ENCODE results near the gene MAP3K2. TPM values are rescaled to one million over a fixed set of nuclear protein-coding genes. Genes with fewer than 3 reads are reported as not detected.

The MAP3K2 gene
- total and polyA plus RNA-seq, 2 of the 8 experiments (the other 6 are each of a cell fraction or from before 2014, with no cell fraction given): 2.0 to 23.2 TPM

GRCh38 chr2:127413200-127413599 is 25.4 kb upstream of the MAP3K2 start:
- H3K23ac ChIP-seq (ENCODE audit: insufficient read length): no peak overlapping the region
- no peak overlapping the region for H4K91ac ChIP-seq (replicated peaks; ENCODE audit: insufficient read length, low read length)
- H4K20me1 ChIP-seq (replicated peaks in 1 of 2; ENCODE audit: control insufficient read depth in 1 of 2, insufficient read depth in 2 of 2, low read length in 2 of 2): no peaks in the 10 kb centered on the region
- CTCF ChIA-PET (ENCODE audit: partially characterized antibody): interaction anchor here (3.7 to 7.4 kb wide), 4 partner anchors 14 to 67 kb away, joined by 34 to 74 read pairs (median 60); no protein-coding TSS in a partner anchor
- H3K18ac ChIP-seq (ENCODE audit: extremely low read depth, low read length): no peak overlapping the region
- H3K27me3 ChIP-seq (replicated peaks in 1 of 4; ENCODE audit: control insufficient read depth in 3 of 4, extremely low read depth in 1 of 4, insufficient read depth in 3 of 4, low read length in 3 of 4): peaks cover 1 to 33% (median 20%) of the 10 kb centered on the region in 4 experiments
- H2AFZ ChIP-seq (ENCODE audit: low read length): no peak overlapping the region
- no peak for DNase-seq (ENCODE audit: low read depth in 1 of 2, low spot score in 2 of 2)
- H4K8ac ChIP-seq (ENCODE audit: extremely low read depth, insufficient read depth, low read length): no peak overlapping the region
- peaks cover 0 to 4% of the 10 kb centered on the region in 2 experiments; a peak in 1 of 4 replicates for H3K9me3 ChIP-seq (ENCODE audit: insufficient read depth in 2 of 2, low read depth in 1 of 2, low read length in 1 of 2)
- H3K9ac ChIP-seq (replicated peaks in 1 of 4; ENCODE audit: extremely low read depth in 1 of 4, low read depth in 3 of 4, low read length in 3 of 4): no peak overlapping the region
- H3K14ac ChIP-seq (ENCODE audit: insufficient read length): no peak overlapping the region
- no peak overlapping the region for H2AK5ac ChIP-seq (ENCODE audit: low read depth, low read length)
- 92% methylated on average over 3 of the region's 3 CpGs; no CpG with 5 or more reads in 1 of the 2 experiments for WGBS, 2 experiments (ENCODE audit: extremely low coverage in 1 of 2, insufficient coverage in 1 of 2, insufficient read length in 1 of 2, insufficient replicate concordance in 2 of 2, low coverage in 1 of 2, low lambda C conversion rate in 2 of 2, missing lambda C conversion rate in 1 of 2)
- H4K5ac ChIP-seq (ENCODE audit: insufficient read length, low read depth, low read length): no peak overlapping the region
- H3K4me2 ChIP-seq (ENCODE audit: insufficient read depth in 1 of 2, low read depth in 2 of 2, low read length in 2 of 2): no peak overlapping the region
- peaks cover 5% of the 10 kb centered on the region; the same call in 1 of the 2 replicates for H3K23me2 ChIP-seq (ENCODE audit: low read depth, low read length)
- POLR2A ChIA-PET (ENCODE audit: partially characterized antibody): no interaction called here
- peaks cover 0 to 6% (median 0%) of the 10 kb centered on the region in 4 experiments; a peak in 2 of 7 replicates for H3K4me1 ChIP-seq (replicated peaks in 1 of 4; ENCODE audit: control insufficient read depth in 3 of 4, insufficient read depth in 4 of 4, low read length in 3 of 4)
- H2BK15ac ChIP-seq (ENCODE audit: low read length): no peak overlapping the region
- no peak overlapping the region for H3K4me3 ChIP-seq (ENCODE audit: extremely low read depth in 1 of 4, insufficient read depth in 2 of 4, low read depth in 3 of 4, low read length in 4 of 4)
- H3K27ac ChIP-seq (ENCODE audit: low read depth, low read length): no peak overlapping the region
- H2BK5ac ChIP-seq (ENCODE audit: low read depth, low read length): no peak overlapping the region
- H3K36me3 ChIP-seq (ENCODE audit: control insufficient read depth in 2 of 4, insufficient read depth in 4 of 4, low read length in 3 of 4): no peaks in the 10 kb centered on the region
- no peak overlapping the region for H2BK20ac ChIP-seq (ENCODE audit: low read length)
- H3K79me1 ChIP-seq (ENCODE audit: low read depth, low read length): no peaks in the 10 kb centered on the region
- H3K4ac ChIP-seq (replicated peaks; ENCODE audit: insufficient read length, low read depth, low read length): no peak overlapping the region
- no peaks in the 10 kb centered on the region for H3K79me2 ChIP-seq (ENCODE audit: control insufficient read depth in 1 of 2, insufficient read depth in 2 of 2, low read length in 2 of 2)
- no peak overlapping the region for H2BK12ac ChIP-seq (ENCODE audit: low read depth, low read length)
- no peak for FAIRE-seq
- no peak overlapping the region for H3K56ac ChIP-seq (replicated peaks; ENCODE audit: insufficient read length, low read depth, low read length)
- no peak overlapping the region for H2BK120ac ChIP-seq (replicated peaks; ENCODE audit: low read depth, low read length)
- TF ChIP-seq KDM5A (IDR thresholded peaks at IDR 0.05; ENCODE audit: low read length): no peak
- TF ChIP-seq BRCA1 (IDR thresholded peaks at IDR 0.05; ENCODE audit: low read depth, low read length): no peak
- TF ChIP-seq CHD2 (IDR thresholded peaks at IDR 0.05; ENCODE audit: low read length): no peak
- TF ChIP-seq RNF2 (IDR thresholded peaks at IDR 0.05; ENCODE audit: borderline replicate concordance, low read depth, low read length, missing control alignments, poor library complexity, severe bottlenecking): no peak
- TF ChIP-seq NANOG (IDR thresholded peaks at IDR 0.05; ENCODE audit: insufficient read depth, low read depth, low read length, poor library complexity, severe bottlenecking): no peak
- TF ChIP-seq ATF2 (IDR thresholded peaks at IDR 0.05; ENCODE audit: low read length): no peak
- TF ChIP-seq PHF8 (conservative IDR thresholded peaks at IDR 0.05; ENCODE audit: low read depth, low read length): no peak
- no peak for TF ChIP-seq TCF12 (IDR thresholded peaks at IDR 0.05; ENCODE audit: low read depth, low read length)
- TF ChIP-seq HDAC2 (IDR thresholded peaks at IDR 0.05; ENCODE audit: borderline replicate concordance in 1 of 2, low read depth in 2 of 2, low read length in 2 of 2): no peak
- no peak for TF ChIP-seq JUND (IDR thresholded peaks at IDR 0.05; ENCODE audit: low read length)
- no peak for TF ChIP-seq TBP (IDR thresholded peaks at IDR 0.05; ENCODE audit: low read depth, low read length)
- TF ChIP-seq SIRT6 (IDR thresholded peaks at IDR 0.05; ENCODE audit: low read length): no peak
